ENCODE data around the gene MOB2. TPM values are rescaled to one million over a fixed set of nuclear protein-coding genes. Genes with fewer than 3 reads are reported as not detected.
A peak's percentile ranks its signal among the peaks of the same experiment; 100 is the strongest.

MOB2 gene
- total RNA-seq, 4 donors from 2014 or later, result 63.8 to 104 (median 95.8) TPM

DNA sequence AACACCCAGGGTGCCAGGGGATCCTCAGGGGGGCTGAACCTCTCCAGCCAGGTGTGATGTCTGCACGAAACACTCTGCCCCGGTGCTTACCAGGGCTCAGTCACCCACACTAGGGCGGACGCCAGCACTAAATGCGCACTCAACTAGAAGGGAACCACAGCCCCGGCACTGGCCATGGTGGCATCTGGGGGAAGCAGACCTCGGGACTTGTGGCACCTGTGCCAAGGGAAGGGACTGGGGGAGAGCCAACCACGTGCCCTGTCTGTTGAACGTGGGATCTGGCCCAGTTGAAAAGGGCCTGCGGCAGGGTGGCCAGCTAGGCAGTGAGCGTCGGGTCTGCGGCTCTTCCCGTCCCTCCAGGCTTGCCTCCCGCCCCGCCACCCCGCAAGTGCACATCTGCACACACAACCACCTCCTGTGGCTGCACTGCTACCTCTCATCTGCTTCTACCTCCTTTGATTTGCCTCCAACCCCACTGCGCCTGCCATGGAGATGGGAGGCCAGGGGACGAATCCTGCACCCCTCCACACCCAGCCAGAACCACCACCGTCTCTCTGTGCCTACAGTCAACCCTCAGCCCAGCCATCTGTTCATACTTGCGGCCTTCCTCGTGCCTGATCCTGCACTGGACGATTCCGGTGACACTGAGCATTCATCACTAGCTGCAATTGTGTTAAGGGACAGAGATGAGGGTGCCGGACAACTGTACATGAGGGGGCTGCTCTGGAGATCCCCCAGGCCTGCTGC is 15.0 kb upstream of the MOB2 start:
- WGBS, result 72% methylated on average over 17 of the region's 25 CpGs
- Histone ChIP-seq H3K27me3 (no peaks in the 10 kb centered on the region), H3K36me3 (peaks cover 9% of the 10 kb centered on the region), H3K4me3 (no peak overlapping the region), H3K27ac (no peak overlapping the region), H3K4me1 (peaks cover 65% of the 10 kb centered on the region), H3K9me3 (no peaks in the 10 kb centered on the region)
- DNase-seq (ENCODE audit: low spot score in 2 of 2), result peak in 1 of 2 donors; percentile 54
- TF ChIP-seq EP300 (IDR thresholded peaks at IDR 0.05) (no peak), POLR2A (IDR thresholded peaks at IDR 0.05) (no peak), POLR2AphosphoS5 (IDR thresholded peaks at IDR 0.05) (no peak)
- TF ChIP-seq, protein P1, sequence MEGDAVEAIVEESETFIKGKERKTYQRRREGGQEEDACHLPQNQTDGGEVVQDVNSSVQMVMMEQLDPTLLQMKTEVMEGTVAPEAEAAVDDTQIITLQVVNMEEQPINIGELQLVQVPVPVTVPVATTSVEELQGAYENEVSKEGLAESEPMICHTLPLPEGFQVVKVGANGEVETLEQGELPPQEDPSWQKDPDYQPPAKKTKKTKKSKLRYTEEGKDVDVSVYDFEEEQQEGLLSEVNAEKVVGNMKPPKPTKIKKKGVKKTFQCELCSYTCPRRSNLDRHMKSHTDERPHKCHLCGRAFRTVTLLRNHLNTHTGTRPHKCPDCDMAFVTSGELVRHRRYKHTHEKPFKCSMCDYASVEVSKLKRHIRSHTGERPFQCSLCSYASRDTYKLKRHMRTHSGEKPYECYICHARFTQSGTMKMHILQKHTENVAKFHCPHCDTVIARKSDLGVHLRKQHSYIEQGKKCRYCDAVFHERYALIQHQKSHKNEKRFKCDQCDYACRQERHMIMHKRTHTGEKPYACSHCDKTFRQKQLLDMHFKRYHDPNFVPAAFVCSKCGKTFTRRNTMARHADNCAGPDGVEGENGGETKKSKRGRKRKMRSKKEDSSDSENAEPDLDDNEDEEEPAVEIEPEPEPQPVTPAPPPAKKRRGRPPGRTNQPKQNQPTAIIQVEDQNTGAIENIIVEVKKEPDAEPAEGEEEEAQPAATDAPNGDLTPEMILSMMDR (IDR thresholded peaks at IDR 0.05), result no peak

DNA sequence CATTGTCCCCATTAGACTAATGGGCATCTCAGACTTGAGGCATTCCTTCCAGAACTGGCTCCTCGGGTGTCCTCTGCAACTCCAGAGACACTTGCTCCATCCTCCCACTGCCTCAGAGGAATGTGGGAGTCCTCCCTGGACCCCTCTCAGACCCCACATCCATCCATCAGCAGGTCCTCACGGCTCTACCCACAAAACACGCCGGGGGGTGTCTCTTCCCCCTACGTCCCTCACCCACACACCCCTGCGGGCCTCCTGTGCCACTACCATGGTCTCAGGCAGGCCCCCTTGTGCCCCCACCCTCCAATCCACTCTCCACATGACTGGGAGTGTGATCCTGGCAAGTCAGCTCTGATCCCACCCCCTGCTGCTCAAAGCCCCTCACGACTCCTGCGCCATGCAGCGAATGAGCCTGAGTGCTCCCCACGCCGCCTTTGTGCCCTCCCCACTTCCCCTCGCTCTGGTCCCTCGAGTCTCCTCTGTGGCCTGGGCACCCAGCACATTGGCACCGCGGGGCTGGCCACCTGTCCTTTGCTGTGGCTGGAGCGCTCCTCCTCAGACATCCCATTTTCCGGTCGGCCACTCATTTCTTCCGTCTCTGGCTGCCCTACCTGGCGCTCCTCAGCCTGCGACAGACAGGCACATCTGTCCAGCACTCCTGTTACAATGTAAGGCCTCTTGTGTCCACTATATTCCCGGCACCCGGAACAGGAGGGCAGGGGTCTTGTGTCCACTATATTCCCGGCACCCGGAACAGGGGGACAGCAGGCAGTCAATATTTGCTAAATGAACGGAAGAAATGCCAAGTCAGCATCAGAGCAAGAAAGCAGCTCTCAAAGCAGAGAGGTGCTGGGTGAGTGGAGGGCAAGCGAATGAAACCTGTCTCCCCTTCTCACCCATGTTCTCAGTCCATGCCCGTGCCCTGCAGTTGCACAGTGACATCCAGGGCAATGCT is 14.2 kb upstream of the MOB2 start:
- Histone ChIP-seq H3K27ac (no peak overlapping the region), H3K27me3 (no peaks in the 10 kb centered on the region), H3K9me3 (no peaks in the 10 kb centered on the region), H3K4me3 (no peak overlapping the region), H3K4me1 (peaks cover 70% of the 10 kb centered on the region), H3K36me3 (peaks cover 9% of the 10 kb centered on the region)
- peak in 1 of 2 donors; percentile 46 for DNase-seq (ENCODE audit: low spot score in 2 of 2)
- WGBS, result 91% methylated on average over 27 of the region's 28 CpGs
- TF ChIP-seq, protein P1 (IDR thresholded peaks at IDR 0.05), result no peak
- TF ChIP-seq EP300 (IDR thresholded peaks at IDR 0.05) (no peak), POLR2AphosphoS5 (IDR thresholded peaks at IDR 0.05) (no peak), POLR2A (IDR thresholded peaks at IDR 0.05) (no peak)

DNA sequence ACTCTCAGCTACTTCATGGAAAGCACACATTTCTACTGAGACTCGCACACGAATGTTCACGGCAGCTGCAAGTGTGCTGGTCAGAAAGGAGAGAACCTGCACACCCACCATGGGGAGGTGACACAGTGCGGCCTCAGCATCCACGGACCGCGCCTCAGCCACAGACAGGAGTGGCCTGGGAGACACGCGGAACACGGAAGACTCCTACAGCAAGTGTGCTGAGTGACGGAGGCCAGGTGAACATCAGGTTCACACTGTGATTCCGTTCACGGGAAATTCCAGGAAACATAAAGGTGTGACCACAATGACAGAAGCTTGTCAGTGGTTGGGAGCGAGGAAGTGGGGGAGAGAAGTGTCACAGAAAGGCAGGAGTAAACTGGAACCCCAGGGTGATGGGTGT is 13.3 kb upstream of the MOB2 start:
- Histone ChIP-seq H3K27ac (no peak overlapping the region), H3K9me3 (no peaks in the 10 kb centered on the region), H3K4me3 (no peak overlapping the region), H3K27me3 (no peaks in the 10 kb centered on the region), H3K36me3 (peaks cover 9% of the 10 kb centered on the region), H3K4me1 (peaks cover 67% of the 10 kb centered on the region)
- DNase-seq (ENCODE audit: low spot score in 2 of 2), result peak in 1 of 2 donors; percentile 53
- TF ChIP-seq, protein P1 (IDR thresholded peaks at IDR 0.05), result no peak
- TF ChIP-seq POLR2A (IDR thresholded peaks at IDR 0.05) (no peak), EP300 (IDR thresholded peaks at IDR 0.05) (no peak), POLR2AphosphoS5 (IDR thresholded peaks at IDR 0.05) (no peak)
- WGBS, result 81% methylated on average over 13 of the region's 14 CpGs

DNA sequence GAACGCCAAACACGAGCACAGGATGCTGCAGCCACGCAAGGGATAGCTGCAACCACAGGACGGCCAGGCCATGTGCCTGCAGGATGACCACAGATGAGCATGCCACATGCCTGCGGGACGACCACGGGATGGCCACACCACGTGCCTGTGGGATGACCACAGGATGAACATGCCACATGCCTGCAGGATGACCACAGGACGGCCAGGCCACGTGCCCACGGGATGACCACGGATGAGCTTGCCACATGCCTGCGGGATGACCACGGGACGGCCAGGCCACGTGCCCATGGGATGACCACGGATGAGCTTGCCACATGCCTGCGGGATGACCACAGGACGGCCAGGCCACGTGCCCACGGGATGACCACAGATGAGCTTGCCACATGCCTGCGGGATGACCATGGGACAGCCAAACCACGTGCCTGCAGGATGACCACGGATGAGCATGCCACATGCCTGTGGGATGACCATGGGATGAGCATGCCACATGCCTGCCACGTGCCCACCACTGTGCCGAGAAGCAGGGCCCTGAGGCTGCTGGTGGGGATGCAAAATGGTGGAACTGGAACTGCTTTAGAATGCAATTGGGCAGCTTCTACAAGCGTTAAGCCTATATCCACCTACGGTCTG is 12.8 kb upstream of the MOB2 start:
- Histone ChIP-seq H3K4me1 (peaks cover 63% of the 10 kb centered on the region), H3K9me3 (no peaks in the 10 kb centered on the region), H3K4me3 (no peak overlapping the region), H3K27me3 (no peaks in the 10 kb centered on the region), H3K27ac (no peak overlapping the region), H3K36me3 (peaks cover 9% of the 10 kb centered on the region)
- DNase-seq (ENCODE audit: low spot score in 2 of 2), result peak in 1 of 2 donors; percentile 54
- WGBS, result 91% methylated on average over 18 of the region's 28 CpGs
- no peak for TF ChIP-seq POLR2A (IDR thresholded peaks at IDR 0.05)
- TF ChIP-seq, protein P1 (IDR thresholded peaks at IDR 0.05), result no peak
- TF ChIP-seq EP300 (IDR thresholded peaks at IDR 0.05), result no peak
- TF ChIP-seq POLR2AphosphoS5 (IDR thresholded peaks at IDR 0.05), result no peak

Measured in suprapubic skin (tissue), 4 donors.